ENCODE results near the gene GAREM2. TPM values are rescaled to one million over a fixed set of nuclear protein-coding genes. Genes with fewer than 3 reads are reported as not detected.
A peak's percentile ranks its signal among the peaks of the same experiment; 100 is the strongest.

Gene GAREM2
- total and polyA plus RNA-seq, 9 of the 15 experiments (the other 6 are each of a cell fraction or from before 2014, with no cell fraction given) = 1.7 to 12.4 (median 2.5) TPM

DNA sequence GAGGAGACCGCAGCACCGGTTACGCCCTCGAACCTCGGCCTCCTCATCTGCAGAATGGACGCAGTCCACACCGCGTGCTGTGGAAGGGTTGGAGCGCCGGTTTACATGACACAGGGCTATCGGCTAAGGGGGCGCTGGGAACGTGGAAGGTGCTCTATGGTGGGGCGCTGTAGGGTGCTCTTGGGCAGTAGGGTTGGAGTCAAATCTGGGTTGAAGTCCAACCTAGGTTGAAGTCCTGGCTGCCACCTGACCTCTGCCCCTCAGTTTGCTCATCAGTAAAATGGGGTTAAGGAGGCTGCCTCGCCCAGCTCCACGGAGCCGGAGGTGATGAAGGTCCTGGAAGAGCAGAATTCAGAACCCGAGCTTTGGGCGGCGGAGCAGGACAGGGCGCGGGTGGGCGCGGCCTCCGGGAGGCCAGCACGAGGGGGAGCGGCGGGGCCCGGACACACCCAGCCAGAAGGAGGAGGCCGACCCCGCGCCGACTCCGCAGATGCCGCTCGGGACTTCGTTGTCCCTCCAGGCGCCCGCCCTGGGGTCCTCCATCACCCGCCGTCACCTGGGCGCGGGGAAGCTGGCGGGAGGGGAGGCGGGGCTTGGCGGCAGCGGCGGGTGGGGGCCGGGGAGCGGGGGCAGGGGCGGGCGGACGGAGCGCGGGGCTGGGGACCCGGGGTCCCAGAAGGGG is 558 bp upstream of the GAREM2 start (continued):
- TF ChIP-seq, protein P1, sequence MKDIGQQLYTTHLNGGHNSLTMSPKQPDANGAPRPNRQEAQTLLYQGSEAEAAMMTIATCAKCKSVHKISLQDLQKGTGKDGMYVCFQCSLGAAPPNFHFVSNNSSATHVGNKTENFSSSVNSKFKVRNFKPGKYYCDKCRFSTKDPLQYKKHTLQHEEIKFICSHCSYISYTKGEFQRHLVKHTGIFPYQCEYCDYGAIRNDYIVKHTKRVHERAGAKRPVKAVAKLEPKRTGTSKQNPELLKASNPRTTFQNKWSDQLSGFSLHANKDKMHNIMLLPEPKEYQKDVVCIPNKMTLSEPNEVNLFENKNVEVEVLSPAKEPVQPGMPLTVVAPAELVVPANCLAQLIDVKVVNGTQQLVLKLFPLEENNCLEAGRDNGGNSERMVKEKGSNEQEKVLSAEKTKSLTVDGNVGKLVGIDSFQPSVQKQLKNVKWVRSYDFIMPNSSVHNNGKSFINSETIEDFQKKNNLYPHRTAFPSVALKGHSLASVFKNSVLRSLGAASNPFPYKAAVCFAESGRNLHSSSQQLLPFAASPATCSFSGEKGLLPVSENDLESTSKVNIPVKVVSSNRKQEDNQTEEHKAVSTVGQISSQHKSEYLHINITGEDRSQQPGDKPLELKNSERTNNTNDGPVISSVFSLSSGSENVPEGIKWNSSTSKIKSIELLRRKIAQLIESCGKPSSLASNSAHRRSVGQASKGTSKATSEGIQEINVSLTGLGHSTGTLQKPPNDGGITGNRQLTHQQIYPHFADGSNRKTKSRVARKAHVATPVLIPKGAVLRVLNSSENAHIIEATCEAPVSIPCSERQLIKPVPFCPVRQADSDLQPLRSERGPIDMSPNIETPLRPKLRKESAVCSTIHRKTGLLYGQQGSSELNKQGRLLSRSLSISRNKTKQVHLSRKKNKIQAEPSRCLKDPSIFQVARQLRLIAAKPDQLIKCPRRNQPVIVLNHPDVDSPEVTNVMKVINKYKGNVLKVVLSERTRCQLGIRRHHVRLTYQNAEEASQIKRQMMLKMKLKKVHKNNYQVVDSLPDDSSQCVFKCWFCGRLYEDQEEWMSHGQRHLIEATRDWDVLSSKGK (CRISPR knock-in tag; IDR thresholded peaks at IDR 0.05) = no peak
- TF ChIP-seq ZBTB7A (IDR thresholded peaks at IDR 0.05; ENCODE audit: borderline replicate concordance, control insufficient read depth, low read depth, low read length) (peak; percentile 43; the same call in 1 of the 2 replicates), ADNP (tag; IDR thresholded peaks at IDR 0.05) (peak; percentile 84), ZBTB33 (CRISPR knock-in tag; IDR thresholded peaks at IDR 0.05) (peak; percentile 95), BCOR (IDR thresholded peaks at IDR 0.05) (peak; percentile 71; the same call in 1 of the 2 replicates), KDM1A (IDR thresholded peaks at IDR 0.05) (peak; percentile 64 to 69), E2F6 (IDR thresholded peaks at IDR 0.05; ENCODE audit: borderline replicate concordance in 1 of 2, extremely low read depth in 1 of 2, insufficient read depth in 1 of 2, insufficient read length in 1 of 2, low read depth in 1 of 2, low read length in 1 of 2, poor library complexity in 1 of 2, severe bottlenecking in 1 of 2) (peak in 1 of 2 experiments; percentile 51), RCOR1 (IDR thresholded peaks at IDR 0.05; ENCODE audit: borderline replicate concordance in 1 of 2, low read depth in 2 of 2, low read length in 2 of 2) (0 out of 4 replicates have a peak, but pooled peaks of 1 of the 2 experiments have one; percentile 47), RERE (CRISPR knock-in tag; IDR thresholded peaks at IDR 0.05; ENCODE audit: borderline replicate concordance) (no peak), CHD4 (IDR thresholded peaks at IDR 0.05; ENCODE audit: insufficient read depth, insufficient replicate concordance, low read depth, low read length, poor library complexity, severe bottlenecking) (peak; percentile 66), SMARCA5 (IDR thresholded peaks at IDR 0.05) (peak; percentile 44; the same call in 1 of the 2 replicates)
